GM18909 (cell line): ENCODE measurements around the gene LMTK2.
"Not testable (repeated sequence)": the region's sequence is repeated elsewhere in the genome, so short reads cannot be mapped to it uniquely, and the experiment has no call there.

Experiments used
- ATAC-seq: cut with Tn5 transposase; IDR thresholded peaks from one replicate; pipeline ENCODE4 v1.9.1; 2021; ENCODE audit warnings: mild to moderate bottlenecking; ENCODE audit not compliant: unreplicated experiment, poor library complexity

The LMTK2 gene

GRCh38 chr7:98102170-98102569 lies 4.5 kb upstream of the LMTK2 start:
- no peak for ATAC-seq

DNA sequence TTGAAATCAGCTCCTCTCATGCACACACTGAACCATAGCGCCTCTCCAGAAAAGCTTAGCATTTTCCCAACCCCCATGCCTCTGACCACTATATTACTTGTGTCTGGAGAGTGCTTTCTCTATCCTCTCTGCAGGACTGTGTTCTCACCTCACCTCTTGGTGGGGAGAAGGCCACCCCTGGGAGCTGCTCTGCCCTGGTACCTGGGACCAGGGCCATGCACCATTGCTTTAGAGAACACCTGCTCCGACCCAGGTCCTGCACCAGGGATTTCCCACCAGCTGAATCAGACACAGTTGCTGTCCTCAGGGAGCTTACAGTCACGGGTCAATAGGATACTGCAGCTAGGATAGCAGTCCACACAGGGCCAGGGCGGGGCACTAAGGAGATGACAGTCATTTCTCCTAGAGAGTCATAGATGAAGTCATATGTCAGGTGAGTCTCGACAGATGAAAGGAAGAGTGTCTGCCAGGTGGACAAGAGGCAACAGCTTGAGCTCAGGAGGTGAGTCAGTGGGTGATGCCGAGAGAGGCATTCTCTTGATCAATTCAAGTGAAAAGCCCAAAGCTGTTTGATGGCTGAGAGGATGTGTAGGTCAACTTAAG lies 619 bp upstream of the LMTK2 start:
- ATAC-seq: no peak

DNA sequence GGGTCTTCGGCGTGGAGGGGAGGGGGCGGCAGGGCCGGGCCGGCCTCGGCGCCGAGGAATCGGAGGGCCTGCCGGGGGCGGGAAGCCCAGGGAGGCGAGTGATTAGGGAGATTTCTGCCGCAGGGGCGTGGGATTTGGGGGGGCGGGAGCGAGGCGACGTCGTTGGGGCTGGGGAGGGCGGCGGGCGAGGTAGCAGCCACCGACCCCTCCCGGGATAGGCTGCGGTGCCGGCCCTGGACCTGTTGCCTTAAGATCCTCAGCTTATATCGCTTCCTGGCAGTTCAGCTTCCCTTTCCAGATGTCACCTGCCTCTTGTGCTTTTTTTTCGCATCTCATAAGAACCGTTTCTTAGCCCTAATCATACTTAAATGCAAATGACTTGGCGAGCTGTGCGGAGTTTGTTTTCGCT lies 655 bp downstream of the LMTK2 start:
- no peak for ATAC-seq

DNA sequence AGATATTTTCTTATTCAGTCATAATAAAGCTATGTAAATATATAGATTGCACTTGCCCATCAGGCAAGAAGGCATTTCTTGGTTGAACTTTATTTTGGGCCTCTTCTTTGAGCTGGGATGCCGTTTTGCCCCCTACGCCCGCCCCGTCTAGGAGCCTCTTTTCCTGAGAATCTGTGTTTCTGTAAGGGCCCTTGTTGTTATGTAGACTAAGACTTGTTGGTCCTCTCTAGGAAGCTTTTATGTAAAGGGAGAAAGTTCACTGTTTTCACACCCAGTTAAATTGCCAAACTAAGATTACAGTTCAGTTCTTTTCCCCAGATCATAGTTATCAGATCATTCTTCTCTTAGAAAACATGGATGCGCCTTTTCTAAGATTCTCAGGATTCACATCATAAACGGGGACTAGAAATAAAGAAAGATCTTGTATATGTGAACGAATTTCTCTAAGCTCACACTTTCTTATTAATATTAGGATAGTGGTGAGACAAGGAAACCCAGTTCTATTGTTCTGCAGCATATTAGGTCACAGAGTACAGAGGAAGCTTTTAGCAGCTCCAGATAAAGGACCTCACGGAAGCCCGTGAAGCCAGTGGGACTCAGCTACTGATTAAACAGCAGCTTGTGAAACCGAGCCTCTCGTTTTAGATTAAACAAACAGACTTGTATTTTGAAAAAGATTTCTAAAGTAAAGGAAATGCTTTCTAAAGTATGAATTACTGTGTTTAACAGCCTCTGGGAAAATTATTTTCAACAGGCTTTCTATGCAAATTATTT lies 3.8 kb downstream of the LMTK2 start:
- no peak for ATAC-seq

DNA sequence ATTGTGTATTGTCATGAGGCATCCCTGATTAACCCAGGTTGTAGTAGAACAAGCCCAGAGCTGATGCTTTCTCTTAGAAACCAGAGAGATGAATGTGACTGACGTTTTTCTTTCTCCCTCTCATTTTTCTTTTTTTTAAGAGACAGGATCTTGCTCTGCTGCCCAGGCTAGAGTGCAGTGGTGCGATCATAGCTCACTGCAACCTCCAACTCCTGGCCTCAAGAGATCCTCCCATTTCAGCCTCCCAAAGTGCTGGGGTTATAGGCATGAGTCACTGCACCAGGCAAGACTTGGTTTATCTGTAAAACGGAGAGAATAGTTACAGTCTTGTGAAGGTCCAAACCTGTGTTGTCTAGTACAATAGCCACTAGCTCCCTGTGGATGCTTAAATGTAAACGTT lies 5.4 kb downstream of the LMTK2 start:
- ATAC-seq: no peak

GRCh38 chr7:98115746-98116525 lies 9.3 kb downstream of the LMTK2 start:
- no peak for ATAC-seq

DNA sequence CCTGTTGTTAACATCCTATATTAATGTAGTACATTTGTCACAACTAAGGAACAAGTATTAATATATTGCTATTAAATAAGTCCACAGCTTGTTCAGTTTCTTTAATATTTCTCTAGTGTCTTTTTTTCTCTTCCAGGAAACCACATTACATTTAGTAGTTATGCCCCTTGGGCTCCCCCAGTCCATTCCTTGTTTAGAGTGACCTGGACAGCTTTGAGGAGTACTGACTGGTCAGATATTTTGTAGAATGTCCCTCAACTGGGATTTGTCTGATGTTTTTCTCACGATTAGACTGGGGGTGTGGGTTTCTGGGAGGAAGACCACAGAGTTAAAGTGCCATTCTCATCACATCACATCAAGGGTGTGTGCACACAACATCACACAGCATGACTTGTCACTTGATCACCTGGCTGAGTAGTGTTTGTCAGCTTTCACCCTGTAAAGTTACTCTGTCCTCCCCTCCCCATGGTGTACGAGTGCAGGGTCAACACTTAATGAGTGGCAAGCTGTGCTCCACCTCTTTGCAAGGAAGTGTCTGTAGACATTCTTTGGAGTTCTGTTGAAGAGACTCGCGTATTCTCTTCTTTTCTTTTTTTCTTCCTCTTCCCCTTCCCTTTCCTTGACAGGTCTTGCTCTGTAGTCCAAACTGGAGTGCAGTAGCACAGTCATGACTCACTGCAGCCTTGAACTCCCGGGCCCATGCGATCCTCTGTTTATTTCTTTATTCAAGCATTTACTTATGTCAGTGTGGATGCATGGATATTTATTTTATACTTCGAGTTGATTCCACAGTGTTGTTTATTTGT lies 10.2 kb downstream of the LMTK2 start:
- no peak for ATAC-seq

GRCh38 chr7:98119256-98119918 lies 12.7 kb downstream of the LMTK2 start:
- ATAC-seq: no peak

DNA sequence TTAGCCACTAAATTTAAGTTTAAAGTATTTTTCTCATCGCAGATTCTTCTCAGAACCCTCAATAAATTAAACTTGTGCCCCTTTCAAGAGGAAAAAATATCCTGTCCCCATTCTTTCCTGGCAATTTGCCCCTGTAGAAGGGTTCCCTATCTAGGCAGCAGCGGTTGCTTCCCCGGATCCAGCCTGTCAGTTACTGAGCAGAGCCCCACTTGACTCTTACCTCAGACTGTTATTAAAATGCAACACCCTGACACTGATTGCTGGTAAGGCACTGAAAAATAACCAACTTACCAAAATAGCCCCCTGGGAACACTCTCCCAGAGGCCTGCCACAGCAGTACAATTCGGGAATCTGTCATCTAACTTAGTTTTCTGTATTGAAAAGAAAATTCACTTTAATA lies 13.9 kb downstream of the LMTK2 start:
- ATAC-seq: no peak

GRCh38 chr7:98121388-98121787 lies 14.7 kb downstream of the LMTK2 start:
- ATAC-seq: not testable (repeated sequence)

GRCh38 chr7:98123365-98123696 lies 16.7 kb downstream of the LMTK2 start:
- ATAC-seq: no peak

GRCh38 chr7:98125759-98126158 lies 19.1 kb downstream of the LMTK2 start:
- ATAC-seq: no peak

- no peak for ATAC-seq
Observed at GRCh38 chr7:98126311-98127142, 19.9 kb downstream of the LMTK2 start.

- ATAC-seq: no peak
Observed at GRCh38 chr7:98128346-98128745, 21.7 kb downstream of the LMTK2 start.

DNA sequence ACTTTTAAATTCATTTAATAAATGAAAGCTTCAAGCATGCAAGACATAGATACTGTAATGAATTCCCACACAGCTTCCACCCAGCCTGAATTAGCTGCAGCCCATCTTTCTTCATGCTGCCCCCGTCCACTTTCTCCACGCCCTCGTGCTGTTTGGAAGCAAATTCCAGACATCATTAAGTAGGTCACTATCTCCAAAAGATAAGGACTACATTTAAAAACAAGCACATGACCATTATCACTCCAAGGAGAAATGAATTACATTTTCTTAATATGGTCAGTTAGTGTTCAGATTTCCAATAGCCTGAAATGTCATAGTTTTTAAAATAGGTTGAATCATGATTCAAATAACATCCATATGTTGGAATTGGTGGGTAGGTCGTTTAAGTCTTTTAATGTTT lies 24.3 kb downstream of the LMTK2 start:
- no peak for ATAC-seq

DNA sequence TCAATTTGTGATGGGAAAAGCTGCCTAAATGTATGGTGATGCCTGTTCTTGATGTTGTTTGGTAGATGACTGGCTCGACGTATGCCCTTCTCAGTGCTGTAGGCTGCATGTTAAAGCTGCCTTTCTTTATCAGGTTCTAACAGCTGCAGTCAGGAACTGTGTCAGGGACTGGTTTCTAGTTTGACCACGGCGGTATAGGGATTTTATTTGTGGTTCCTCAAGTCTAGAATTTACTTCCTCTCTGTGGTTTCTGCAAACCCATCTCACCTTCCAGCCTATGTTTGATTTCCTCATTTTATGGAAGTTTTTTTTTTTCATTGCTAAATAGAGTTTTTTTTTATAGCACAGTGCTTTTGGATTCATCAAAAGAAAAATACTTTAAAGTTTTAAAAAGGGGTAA lies 26.5 kb downstream of the LMTK2 start:
- peak; percentile 73 for ATAC-seq

DNA sequence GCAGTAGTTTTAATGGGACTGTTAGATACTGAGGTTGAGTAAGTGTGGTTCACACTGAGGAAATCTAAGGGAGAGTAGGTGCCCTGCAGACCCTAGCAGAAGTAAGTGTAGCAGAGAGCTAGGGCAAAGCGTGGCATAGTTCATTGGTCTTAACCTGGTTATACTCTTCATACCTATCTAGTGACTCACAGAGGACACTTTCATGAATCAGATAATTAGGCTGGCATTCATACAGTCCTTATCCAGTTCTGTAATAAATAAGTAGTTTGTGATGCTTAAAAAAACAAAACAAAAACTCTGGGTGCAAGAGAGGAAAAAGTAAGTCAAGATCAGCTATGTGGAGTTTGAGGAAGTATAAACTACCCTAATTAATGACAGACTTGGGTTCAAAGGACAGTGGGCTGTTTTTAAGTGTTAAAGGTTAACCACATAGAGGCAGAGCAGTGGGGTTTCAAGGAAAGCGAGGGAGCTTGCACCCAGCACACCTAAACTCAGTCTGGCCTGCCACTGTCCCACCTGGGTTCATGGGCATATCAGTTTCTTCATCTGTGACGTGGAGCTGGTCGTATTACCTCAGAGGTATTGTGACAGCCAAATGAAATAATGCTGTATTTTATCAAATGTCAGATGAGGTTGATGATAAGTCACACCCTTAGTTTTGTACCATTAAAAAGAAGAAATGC lies 27.1 kb downstream of the LMTK2 start:
- ATAC-seq: peak; percentile 26

DNA sequence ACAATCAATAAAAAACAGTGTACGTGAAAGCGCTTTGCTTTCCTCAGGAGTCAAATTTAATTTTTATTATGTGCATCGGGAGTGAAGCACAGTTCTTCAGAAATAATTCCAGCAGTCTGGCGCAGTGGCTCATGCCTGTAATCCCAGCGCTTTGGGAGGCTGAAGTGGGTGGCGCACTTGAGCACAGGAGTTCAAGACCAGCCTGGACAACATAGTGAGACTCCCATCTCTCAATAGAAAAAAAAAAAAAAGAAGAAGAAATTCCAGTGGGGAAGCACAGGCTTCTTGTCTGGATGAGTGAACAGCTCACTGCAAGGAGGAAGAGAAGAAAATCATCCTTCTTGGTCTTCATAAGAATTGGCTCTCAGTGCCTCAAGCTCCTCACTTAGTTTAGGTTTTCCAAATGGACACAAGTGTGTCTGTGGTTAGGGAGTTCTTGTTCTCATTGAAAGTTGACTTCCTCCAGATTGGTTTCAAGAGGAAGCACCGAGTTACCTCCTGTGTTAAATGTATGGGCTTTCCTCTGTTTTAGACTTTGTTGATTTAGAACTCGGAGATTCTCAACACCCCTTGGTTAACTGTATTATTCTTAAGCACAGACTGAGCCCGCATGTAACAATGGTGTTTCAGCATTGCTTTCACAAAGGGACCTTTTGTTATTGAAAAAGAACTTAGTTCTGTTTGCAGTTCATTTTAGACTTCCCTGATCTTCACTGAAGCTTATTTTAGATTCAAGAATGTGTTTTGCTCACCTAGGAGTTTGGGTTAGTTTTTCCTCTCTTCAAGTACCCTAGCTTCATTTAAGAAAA lies 28.0 kb downstream of the LMTK2 start:
- no peak for ATAC-seq
